GM19025 (cell line): ENCODE measurements around the gene ECE1.

Source experiments
- ATAC-seq: cut with Tn5 transposase; IDR thresholded peaks from one replicate; pipeline ENCODE4 v1.9.1; 2021; ENCODE audit warnings: mild to moderate bottlenecking, low read depth, moderate library complexity; ENCODE audit not compliant: unreplicated experiment

ECE1 gene

GRCh38 chr1:21271550-21271949 lies 18.7 kb downstream of the ECE1 start:
- no peak for ATAC-seq

GRCh38 chr1:21270086-21270689 lies 20.1 kb downstream of the ECE1 start:
- no peak for ATAC-seq

- ATAC-seq = no peak
Observed at GRCh38 chr1:21269461-21270085, 20.7 kb downstream of the ECE1 start.

DNA sequence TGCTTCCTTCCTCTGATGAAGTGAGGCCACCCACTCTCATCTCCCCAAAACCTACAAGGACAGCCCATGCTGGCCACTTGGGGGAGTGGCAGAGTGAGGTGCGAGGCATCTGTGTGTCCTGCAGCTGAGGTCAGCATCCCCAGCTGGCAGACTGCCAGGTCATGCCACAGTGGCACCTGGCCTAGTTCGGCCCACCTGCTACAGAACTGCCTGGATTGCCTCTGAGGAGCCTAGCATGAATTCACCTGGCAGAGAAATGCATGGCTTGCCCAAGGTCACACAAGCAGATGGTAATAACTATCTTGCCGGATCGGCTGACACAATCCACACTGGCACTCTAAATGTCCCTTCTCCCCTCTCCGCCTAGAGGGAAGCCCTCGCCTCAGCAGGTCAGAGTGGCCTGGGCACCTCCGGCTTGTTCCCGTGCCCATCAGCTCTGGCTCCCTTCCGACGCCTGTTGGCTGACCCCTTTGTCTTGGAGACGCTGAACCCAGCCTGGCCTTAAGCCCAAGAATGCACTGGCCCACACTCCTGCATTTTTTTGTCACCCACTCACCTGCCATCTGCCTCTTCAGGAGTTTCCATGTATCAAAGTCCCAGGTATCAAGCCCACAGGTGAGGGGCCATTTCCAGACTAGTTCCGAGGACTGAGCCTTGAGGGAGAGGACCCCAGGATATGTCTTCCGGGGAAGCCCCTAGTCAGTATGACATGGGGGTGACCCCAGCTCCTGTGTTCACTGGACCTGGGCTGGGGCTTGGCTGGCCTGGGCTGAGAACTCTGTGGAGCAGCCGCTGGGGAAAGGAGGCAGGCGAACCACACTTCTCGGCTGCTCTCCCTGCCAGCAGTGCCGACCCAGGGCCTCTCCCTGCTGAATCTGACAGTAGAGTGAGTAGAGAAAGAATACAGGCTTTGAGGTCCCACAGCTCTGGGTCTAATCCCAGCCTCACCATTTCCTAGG lies 21.7 kb downstream of the ECE1 start:
- ATAC-seq = no peak

DNA sequence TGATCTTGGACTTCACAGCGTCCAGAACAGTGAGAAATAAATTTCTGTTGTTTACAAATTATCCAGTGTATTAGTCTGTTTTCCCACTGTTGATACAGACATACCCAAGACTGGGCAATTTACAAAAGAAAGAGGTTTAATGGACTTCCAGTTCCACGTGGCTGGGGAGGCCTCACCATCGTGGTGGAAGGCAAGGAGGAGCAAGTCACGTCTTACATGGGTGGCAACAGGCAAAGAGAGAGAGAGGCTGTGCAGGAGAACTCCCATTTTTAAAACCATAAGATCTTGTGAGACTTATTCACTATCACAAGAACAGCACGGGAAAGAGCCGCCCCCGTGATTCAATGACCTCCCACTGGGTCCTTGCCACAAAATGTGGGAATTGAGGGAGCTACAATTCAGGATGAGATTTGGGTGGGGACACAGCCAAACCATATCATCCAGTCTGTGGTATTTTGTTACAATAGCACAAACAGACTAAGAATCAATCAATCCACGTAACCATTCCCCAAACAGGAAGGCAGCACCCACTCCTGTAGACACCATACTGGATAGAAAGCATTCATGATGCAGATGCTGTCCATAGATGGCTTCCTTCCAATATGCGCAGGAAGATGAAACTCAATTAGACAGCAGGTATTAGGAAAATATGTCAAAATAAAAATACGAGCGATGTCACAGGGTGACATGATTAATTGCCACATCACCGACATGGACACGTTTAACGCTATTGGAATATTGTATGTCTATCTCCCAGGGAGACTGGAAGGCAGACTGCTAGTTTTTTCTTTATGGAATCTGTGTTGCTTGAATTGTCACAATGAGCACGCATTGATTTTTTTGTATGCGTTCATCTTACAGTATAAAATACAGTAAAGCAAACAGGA lies 22.8 kb downstream of the ECE1 start:
- ATAC-seq = no peak

GRCh38 chr1:21266119-21266774 lies 24.0 kb downstream of the ECE1 start:
- ATAC-seq = no peak

GRCh38 chr1:21265644-21266043 lies 24.6 kb downstream of the ECE1 start:
- no peak for ATAC-seq

DNA sequence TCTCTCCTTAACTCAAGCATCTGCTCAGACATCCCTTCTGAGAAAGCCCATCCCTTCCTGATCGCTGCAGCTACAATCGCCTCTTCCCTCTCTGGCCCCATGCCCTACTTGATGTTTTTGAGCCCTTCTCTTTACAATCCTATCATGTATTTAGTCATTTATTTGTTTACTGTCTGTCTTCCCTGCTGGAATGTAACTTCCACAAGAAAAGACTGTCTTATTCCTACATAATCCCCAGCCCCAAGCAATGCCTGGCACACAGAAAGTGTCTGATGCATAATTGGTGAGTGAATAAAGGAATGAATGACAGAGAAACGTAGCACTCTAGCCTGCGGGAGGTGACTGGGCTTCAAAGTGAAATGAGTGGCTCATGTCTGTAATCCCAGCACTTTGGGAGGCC lies 25.4 kb downstream of the ECE1 start:
- ATAC-seq = no peak

DNA sequence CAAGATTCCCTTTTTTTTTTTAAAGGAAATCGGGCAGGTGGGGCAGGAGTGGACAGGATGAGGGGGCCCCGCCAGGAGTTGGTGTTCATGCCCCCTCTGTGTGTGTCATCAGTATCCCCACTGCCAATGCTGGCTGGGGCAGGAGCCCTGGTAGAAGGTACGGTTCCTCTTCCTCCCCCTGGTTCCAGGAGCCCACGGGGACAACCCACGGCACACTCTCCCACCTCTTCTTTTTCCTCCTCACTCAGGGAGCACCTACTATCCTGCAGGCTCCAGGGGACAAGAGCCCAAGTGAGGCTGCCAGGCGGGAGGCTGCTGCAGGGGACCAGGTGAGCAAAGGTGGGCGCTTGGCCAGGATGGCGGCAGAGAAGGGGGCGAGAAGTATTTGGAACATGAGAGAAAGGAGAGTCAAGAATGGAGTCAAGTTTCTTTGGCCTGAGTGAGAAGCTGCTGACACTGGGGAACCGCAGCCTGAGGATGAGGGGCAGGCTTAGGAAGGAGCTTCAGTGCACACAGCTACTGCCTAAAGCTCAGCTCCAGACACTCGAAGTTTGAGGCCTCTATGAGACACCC lies 26.5 kb downstream of the ECE1 start:
- ATAC-seq = no peak

GRCh38 chr1:21263052-21263429 lies 27.2 kb downstream of the ECE1 start:
- no peak for ATAC-seq

- ATAC-seq = no peak
Observed at GRCh38 chr1:21262293-21263051, 27.8 kb downstream of the ECE1 start.

DNA sequence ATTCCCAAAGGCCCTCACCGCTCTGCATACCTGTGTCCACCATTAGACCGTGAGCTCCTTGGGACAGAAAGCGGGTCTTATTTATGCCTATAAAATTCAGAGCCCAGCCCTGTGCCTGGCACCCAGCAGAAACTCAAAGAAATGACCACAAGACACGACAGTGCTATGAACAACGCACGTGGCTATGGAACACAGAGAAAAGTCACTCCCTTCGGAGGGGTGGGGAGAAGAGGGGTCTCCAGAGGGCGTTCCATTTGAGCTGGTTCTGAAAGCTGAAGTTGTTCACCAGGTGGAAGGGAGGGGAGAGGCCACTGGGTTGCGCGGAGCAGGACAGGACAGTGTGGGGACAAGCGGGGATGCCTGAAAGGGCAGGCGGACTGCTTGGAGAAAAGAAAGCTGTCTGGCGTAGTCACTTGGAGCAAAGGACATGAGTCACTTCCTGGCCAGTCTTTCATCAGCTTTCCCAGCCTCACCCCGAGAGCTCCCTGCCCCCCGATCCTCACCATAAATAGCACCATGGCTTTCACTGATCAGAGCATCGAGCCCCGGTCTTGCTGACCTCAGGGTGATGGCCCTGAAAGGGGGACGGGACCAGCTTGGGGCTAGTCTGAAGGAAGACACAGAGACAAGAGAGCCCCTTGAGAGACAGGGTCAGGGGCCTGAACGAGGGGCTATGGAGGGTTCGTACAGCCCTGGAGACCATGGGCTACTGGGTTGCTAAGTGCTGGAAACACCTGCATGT lies 28.5 kb downstream of the ECE1 start:
- no peak for ATAC-seq

DNA sequence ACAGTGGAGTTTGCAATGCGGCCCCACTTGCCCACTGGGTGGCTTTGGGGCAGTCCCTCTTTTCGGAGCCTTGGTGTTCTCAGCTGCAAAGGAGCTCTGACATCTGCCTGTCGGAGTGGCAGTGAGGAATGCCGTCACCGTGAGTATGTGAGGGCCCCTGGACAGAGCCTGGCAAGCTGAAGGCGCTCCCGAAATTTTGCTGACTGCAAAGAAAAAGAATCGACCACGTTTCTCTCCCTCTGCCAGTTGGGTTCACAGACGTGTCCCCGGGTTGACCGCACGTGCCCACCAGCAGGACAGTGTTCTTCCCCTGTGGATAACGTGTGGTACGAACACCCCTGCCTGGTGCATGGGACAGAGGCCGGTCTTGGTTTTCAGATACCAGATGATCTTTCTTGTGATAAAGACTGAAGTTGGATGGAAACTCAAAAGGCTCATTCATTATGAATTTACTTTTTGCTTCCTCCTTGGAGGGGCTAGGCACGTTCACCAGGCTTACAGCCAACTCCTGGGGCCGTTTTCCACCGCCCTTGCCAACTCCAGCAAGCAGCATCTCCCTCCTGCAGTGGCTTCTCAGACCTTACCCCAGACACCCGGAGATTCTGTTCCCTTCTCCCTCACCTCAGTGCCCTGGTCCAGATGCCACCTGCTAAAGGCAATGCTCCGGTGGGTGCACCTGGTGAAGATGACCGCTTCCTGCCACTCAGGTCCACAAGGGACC lies 29.7 kb downstream of the ECE1 start:
- no peak for ATAC-seq

GRCh38 chr1:21259316-21260076 lies 30.8 kb downstream of the ECE1 start:
- no peak for ATAC-seq

- no peak for ATAC-seq
Observed at GRCh38 chr1:21258331-21259134, 31.7 kb downstream of the ECE1 start.
